HG02852 (cell line): ENCODE measurements around the gene TOMM6.

Experiments
- ATAC-seq: cut with Tn5 transposase; IDR thresholded peaks from one replicate; pipeline ENCODE4 v1.9.1; 2021; ENCODE audit warnings: mild to moderate bottlenecking, moderate library complexity; ENCODE audit not compliant: unreplicated experiment

Gene TOMM6

DNA sequence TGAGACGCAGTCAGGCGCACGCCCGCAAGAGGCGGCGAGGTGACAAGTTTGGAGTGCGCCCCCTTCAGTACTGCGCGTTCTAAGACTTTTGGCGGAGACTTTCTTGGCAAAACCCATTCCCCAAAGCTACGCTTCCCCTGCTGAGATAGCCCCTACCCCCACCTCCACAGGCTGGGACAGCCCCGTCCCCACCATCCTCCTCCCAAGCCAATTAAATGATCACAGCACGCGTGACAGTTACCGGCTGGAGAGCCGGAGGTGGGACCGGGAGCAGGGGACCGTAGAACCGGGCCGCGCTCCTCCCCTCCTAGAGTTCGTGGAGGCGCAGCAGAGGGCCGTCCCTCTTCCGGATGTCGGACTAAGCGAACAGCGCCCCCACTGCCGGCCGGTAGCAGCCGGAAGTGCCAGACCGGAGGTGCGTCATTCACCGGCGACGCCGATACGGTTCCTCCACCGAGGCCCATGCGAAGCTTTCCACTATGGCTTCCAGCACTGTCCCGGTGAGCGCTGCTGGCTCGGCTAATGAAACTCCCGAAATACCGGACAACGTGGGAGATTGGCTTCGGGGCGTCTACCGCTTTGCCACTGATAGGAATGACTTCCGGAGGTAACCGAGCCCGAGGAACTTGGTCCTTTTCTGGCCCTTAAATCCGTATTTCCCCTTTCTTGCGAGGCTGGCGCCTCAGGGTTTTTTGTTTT lies at the start of gene TOMM6:
Gene TOMM6 (plus strand): TSS at position 476 of the 699 bp plus-strand sequence. CDS start 4 bp downstream, at position 480.
- ATAC-seq = peak; percentile 83

- ATAC-seq = no peak
Measured at GRCh38 chr6:41739041-41739440, 48.5 kb upstream of the TOMM6 start.

GRCh38 chr6:41740366-41741162 lies 46.9 kb upstream of the TOMM6 start:
- ATAC-seq = no peak

- no peak for ATAC-seq
Measured at GRCh38 chr6:41741625-41742490, 45.6 kb upstream of the TOMM6 start.

DNA sequence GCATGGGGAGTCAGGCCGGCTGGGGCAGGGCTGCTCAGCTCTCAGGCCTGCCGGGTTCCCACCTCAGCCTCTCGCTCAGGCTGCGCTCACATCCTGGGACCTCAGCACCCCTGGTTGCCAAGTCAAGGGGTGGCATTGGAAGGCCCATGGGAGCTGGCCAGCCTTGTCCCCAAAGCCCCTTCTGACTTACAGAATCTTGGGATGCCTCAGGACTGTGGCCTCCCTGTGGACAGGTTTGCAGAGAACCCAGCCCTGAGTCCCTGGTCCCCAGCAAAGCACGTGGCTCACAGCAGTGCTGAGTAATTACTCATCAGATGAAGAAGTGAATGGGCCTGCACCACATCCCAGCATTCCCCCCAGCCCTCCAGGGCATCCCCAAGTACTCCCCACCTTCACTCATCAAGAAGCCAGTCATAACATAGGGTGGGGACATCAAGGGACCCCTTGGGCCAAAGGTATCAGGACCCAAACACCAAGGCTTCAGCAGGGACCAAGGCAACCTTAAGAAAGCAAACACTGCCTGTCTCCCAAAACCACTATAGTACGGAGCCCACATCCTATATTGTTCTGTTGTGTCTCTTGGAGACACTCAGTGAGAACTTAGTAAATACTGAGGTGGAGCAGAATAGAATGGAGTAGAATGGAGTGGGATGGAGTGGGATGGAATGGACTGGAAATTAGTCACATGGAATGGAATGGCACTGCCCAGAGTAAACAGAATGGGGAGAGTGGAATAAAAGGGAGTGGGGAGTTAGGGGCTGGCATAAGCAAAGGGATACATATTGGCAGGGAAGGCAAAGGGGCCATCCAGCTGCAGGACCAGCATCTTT lies 43.9 kb upstream of the TOMM6 start:
- ATAC-seq = no peak

- ATAC-seq = no peak
Measured at GRCh38 chr6:41744236-41744787, 43.2 kb upstream of the TOMM6 start.

DNA sequence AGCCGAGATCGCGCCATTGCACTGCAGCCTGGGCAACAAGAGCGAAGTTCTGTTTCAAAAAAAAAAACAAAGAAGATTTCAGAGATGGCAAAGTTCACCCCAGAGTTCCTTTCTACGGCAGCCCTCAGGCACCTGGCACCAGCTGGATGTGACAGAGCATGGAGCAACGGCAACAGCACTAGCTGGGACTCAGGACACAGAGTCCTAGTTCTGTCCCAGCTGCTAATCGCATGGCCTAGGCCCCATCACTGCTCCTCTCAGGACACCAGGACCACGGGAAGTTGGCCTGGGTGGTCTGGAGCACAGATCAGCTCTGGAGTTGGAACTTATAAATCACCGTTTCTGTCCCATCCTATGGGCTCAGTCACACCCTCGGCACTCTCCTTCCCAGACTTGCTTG lies 41.4 kb upstream of the TOMM6 start:
- no peak for ATAC-seq

GRCh38 chr6:41747256-41748101 lies 40.0 kb upstream of the TOMM6 start, which contains the start of gene PGC:
Gene PGC, minus strand, starts transcription at chr6:41747397. Its CDS starts 63 bp downstream, at chr6:41747334.
- no peak for ATAC-seq

GRCh38 chr6:41748102-41748477 lies 39.4 kb upstream of the TOMM6 start:
- no peak for ATAC-seq

DNA sequence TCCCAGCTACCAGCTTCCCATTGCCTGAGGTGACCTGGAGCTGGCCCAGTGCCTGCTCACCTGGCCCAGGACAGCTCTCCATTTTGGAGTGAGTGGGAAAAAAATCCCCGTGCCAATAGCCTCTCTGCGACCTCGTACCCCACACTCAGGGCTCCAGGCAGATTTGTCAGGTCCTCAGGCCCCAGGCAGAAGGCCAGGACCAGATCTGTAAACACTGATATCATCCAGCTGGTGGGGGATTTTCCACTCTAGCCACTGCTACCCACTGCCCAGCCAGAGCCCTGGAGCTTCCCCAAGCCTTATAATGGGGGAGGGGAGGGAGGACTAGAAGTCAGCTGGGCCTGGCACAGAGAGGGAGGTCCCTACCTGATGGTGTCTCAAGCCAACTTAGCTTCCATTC lies 39.0 kb upstream of the TOMM6 start:
- no peak for ATAC-seq

- ATAC-seq = no peak
Measured at GRCh38 chr6:41750374-41750773, 37.1 kb upstream of the TOMM6 start.

- ATAC-seq = no peak
Measured at GRCh38 chr6:41755895-41756294, 31.6 kb upstream of the TOMM6 start.

- no peak for ATAC-seq
Measured at GRCh38 chr6:41756354-41756753, 31.1 kb upstream of the TOMM6 start.

DNA sequence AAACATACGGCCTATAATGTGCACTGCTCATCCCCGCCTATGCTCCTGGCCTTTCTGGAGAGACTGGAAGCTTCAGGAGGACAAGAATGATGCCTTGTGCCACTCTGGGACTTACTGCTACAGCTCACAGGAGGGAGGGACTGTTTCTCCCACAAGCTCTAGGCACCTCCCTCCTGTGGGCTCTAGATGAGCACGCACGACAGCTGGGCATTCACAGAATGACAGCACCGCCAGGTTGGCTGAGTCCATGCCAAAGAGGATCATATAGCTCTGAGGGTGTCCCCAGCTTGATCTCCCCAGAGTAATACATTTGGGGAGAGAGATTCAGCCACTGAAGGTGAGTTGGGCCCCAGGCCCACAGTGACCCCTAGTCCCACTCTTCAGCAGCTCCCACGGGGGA lies 30.2 kb upstream of the TOMM6 start:
- no peak for ATAC-seq

- ATAC-seq = no peak
Measured at GRCh38 chr6:41757931-41758640, 29.4 kb upstream of the TOMM6 start.

DNA sequence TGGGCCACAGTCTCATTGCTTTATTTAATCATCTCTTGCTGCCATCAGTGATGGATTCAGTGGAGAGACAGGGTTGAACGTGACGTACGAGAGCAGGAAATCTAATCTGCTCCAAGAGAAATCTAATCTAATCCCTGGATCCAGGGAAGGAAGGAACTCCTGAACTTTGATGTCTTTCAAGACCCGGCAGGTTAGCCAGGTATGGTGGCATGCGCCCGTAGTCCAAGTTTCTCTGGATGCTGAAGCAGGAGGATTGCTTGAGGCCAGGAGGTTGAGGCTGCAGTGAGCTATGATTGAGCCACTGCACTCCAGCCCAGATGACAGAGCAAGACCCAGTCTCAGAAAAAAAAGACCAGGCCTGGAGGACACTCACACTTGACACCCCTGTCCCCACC lies 28.9 kb upstream of the TOMM6 start:
- ATAC-seq = no peak

DNA sequence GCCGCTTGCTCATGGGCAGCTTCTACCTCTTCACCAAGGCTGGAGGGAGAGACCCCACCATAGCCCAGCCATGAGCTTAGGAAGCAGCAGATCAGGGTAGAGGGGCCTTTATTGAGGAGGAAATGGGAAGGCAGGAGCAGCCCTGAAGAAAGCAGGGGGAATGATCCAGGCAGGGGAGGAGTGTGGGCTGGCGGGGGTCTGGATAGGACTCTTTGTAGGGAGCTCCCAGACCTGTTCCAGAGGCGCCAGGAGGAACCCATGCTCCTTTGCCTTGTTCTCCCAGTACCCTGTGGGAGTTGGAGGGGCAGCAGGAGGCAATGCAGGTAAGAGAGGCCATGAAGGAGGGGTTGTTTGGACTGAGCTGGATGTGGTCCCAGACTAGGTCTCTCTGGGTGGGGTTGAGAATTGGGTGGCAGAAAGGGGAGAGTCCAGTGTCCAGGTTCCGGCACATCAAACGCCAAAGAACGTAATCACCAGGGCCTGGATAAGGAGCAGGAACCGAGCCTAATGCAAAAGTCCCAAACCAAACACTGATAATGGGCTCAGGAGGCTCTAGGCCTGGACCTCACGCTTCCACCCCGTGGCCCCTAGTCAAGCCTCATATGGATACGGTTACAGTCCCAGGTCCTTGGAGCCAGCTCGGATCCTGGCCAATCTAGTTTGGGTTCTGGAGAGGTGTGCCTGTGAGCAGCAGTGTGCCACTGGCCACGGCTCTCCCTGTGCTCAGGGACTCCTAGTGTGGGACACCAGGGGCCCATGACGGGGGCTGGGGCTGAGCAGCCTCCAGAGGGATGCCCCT lies 28.2 kb upstream of the TOMM6 start:
- ATAC-seq = no peak
